ENCODE data around the gene DEFB118.
"Not testable (repeated sequence)": the region's sequence is repeated elsewhere in the genome, so short reads cannot be mapped to it uniquely, and the experiment has no call there.

DEFB118 gene, protein sequence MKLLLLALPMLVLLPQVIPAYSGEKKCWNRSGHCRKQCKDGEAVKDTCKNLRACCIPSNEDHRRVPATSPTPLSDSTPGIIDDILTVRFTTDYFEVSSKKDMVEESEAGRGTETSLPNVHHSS

DNA sequence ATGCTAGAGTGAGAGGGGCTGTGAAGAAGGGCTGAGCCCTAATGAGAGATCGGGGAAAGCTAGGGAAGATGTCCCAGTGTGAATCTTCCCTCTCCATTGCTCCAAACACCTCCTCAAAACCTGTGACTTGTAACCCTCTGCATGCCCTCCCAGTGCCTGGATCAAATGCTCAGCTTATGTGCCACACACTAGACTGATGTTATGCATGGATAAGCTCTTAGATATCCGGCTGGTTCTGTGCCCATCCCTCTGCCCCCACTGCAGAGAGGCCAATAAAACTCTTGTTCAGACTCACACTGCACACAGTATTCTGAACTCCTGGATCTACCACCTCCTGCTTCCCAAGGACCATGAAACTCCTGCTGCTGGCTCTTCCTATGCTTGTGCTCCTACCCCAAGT is at the start of gene DEFB118:
Gene DEFB118, plus strand, starts transcription at position 301 of the 400 bp plus-strand sequence. Its CDS starts 50 bp downstream, at position 351.
- no peak for DNase-seq (ENCODE audit: low read depth, low spot score)

DNA sequence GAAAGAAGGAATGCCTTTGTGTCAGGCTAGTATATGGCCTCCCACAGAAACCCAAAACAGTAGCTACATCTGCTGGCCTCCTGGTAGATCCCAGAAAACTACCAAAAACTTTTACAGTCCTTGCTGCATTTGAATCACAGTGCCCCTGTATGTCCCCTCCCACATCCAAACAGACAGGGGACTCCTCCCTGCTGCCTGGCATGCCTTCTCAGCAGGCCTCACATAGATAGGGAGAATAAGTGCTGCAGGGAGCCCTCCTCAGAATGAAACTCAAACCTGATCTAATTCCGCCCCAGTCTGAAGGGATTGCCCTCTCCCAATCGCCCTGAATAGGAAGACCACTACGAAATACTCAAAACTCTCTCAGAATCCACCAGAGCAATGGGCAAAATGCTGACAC is 45.9 kb upstream of the DEFB118 start:
- H3K27ac ChIP-seq, result no peak overlapping the region
- no peak for DNase-seq (ENCODE audit: low read depth, low spot score)

More for the DNA sequence above, at the start of gene DEFB118:
- no peak within 1 kb of the TSS for H3K27ac ChIP-seq

DNA sequence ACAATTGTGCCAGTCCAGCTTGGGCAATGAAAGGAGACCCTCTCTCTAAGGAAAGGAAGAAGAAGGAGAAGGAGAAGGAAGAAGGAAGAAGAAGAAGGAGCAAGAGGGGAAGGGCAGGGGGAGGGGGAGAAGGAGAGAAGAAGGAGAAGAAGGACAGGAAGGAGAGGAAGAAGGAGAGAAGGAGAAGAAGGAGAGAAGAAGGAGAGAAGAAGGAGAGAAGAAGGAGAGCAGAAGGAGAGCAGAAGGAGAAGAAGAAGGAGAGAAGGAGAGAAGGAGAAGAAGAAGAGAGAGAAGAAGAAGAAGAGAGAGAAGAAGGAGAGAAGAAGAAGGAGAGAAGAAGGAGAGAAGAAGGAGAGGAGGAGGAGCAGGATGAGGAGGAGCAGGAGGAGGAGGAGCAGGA is 37.5 kb upstream of the DEFB118 start:
- no peak for DNase-seq (ENCODE audit: low read depth, low spot score)
- H3K27ac ChIP-seq, result no peak overlapping the region

DNA sequence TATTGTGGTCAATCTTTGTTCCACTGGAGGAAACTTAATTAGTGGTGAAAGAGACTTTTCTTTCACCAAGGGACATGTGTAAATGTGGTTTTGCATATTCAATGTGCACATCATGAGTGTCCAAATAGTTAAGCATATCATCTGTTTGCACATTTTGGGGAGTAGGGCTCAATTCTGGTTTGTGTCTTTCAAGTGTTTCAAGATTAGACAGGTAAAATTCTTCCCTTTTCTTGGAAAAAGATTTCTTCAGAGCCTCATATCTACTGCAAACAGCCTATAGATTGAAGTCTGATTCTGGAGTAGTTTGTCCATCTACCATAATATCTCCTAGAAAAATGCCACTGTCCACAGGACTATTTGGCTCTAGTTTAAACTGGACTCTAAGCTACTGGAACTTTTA is 26.9 kb upstream of the DEFB118 start:
- DNase-seq (ENCODE audit: low read depth, low spot score), result no peak
- H3K27ac ChIP-seq, result no peak overlapping the region

DNA sequence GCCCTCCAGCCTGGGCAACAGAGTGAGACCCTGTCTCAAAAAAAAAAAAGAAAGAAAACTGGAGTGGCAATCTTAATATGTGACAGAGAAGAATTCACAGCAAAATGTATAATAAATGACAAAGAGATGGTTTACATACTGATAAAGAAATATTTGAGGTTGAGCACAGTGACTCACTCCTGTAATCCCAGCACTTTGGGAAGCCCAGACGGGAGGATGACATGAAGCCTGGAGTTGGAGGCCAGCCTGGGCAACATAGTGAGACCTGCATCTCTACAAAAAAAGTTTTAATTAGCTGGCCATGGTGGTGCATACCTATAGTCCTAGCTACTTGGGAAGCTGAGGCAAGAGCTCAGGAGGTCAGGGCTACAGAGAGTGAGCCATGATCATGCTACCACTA is 12.4 kb upstream of the DEFB118 start:
- DNase-seq (ENCODE audit: low read depth, low spot score), result no peak
- H3K27ac ChIP-seq, result no peak overlapping the region

DNA sequence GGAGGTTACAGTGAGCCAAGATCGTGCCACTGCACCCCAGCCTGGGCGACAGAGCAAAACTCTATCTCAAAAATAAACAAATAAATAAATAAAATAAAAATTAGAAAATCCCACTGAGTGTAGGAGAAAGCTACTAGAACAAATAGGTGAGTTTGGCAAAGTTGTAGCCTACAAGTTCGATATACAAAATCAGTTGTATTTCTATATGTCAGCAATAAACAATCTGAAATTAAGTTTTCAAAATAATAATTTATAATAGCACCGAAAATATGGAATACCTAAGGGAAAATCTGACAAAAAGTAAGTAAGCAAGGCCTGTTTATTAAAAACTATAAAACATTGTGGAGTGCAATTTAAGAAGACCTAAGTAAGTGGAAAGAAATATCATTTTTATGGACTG is 5.1 kb upstream of the DEFB118 start:
- DNase-seq (ENCODE audit: low read depth, low spot score), result no peak

DNA sequence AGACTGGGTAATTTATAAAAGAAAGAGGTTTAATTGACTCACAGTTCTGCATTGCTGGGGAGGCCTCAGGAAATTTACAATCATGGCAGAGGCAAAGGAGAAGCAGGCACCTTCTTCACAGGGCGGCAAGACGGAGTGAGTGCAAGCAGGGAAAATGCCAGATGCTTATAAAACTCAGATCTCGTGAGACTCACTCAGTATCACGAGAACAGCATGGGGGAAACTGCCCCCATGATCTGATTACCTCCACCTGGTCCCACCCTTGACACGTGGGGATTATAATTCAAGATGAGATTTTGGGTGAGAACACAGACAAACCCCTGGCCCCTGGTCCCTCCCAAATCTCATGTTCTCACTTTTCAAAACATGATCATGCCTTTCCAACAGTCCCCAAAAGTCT is 4.1 kb upstream of the DEFB118 start:
- not testable (repeated sequence) for H3K27ac ChIP-seq; DNase-seq (ENCODE audit: low read depth, low spot score)

More for the DNA sequence above, 5.1 kb upstream of the DEFB118 start:
- H3K27ac ChIP-seq, result no peak overlapping the region

DNA sequence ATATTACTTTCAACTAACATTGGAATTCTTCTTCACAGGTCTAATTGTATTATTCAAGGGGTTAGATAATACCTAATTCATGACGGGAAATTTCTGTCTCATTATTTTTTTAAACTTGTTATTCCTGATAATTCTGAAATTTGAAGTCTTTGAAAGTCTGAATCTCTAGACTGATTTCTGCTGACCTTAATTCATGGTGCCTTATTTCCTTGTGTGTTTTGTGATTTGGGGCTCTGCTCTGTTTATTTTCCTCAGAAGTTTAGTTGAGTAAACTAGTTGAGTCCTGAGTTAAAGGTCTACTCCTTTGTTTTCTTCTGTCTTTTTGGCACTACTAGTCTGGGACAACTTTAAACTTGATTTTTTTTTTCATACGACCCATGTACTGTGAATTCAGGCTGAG is 5.9 kb downstream of the DEFB118 start:
- DNase-seq (ENCODE audit: low read depth, low spot score), result no peak
- H3K27ac ChIP-seq, result no peak overlapping the region

DNA sequence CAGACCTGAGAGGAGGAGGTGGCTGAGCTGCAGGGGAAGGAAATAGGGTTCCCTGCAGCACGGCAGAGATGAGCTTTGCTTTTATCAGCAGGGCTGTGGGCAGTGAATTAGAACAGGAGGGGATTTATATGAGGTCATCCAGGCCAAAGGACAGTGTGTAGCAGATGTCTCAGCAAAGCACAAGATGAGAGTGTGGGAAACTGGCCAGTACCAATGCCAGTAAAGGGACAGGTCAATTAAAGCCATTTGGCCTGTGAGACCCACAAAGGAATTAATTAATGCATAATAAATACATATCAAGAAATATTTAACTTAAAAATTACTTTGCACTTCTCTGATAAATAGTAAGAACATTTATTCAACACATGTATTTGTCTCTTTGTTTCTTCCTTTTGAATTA is 22.1 kb downstream of the DEFB118 start, which contains the start of gene DEFB119:
Gene DEFB119, minus strand, starts transcription at position 101 of the 400 bp plus-strand sequence. CDS start 107 bp downstream, outside the sequence.
- H3K27ac ChIP-seq, result no peak within 1 kb of the TSS
- no peak for DNase-seq (ENCODE audit: low read depth, low spot score)

DNA sequence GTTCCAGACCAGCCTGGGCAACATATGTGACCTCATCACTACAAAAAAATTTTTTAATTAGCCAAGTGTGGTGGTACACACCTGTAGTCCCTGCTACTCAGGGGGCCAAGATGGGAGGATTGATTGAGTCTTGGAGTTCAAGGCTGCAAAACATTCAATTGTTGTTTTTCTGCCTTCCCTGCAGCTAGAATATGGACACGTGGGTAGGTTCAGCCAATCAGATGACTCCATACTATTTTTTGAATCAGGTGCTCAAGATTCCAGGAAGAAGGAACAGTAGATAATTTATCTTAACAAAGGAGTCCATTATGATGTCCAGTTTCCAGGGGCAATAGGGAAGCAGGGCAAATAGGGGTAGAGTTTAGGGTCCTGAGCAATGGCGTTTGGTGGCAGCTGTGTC is 24.4 kb downstream of the DEFB118 start:
- H3K27ac ChIP-seq, result no peak overlapping the region
- no peak for DNase-seq (ENCODE audit: low read depth, low spot score)

DNA sequence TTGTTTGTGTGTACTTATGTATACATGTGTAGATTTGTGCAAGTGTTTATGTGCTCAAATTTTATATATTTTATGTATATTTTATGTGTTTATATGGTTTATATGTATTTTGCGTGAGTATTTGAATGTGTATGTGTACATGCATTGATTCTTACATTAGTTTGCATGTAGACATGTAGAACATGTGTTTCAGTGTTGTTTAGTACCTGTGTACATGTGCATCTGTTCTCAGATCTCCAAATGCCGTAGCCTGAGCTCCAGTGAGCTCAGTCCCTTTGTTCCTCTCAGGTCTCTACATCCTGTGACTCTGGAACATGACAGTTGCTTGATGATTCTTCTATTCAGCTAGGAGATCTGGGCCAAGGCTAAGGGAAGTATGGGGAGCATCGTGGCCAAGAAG is 26.5 kb downstream of the DEFB118 start:
- DNase-seq (ENCODE audit: low read depth, low spot score), result no peak
- H3K27ac ChIP-seq, result no peak overlapping the region

DNA sequence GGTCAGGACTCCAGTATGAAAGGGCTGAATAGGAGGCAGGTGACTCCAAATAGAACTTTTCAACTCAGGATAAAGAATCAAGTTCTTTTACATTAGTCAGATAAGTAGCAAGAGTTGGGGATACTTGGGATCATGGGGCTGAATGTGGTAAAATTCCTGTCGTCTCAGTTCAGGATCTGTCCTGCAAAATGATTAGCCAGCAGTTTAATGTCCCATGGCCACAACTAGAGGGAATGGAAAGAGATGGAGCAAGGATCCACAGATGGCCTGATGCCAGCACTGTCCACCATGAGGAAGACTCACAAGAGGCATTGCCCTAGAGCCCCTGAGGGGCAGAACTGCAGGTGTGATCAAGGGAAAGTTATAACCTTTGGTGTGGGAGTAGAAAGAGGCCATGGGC is 35.5 kb downstream of the DEFB118 start:
- H3K27ac ChIP-seq, result no peak overlapping the region
- DNase-seq (ENCODE audit: low read depth, low spot score), result no peak

DNA sequence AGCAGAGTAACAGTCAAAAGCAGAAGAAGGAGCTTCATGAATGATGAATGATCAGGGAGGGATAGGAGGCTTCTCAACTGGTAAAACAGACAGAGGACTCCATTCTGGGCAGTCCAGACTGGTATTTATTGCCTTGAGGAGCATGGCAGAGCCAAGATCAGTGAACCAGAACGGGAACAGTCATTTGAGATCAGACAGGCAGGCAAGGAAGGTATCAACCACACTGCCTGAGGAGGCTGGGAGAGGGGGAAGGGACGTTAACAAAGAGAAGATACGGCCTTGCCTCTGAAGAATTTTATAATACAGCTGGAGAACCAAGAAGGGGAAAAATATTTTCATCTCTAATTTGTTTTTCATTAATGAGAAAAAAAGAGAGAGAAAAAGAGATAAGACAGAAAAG is 37.7 kb downstream of the DEFB118 start, which contains the start of gene DEFB121:
Gene DEFB121, minus strand, starts transcription at position 101 of the 400 bp plus-strand sequence. Its CDS starts 63 bp downstream, at position 38.
- DNase-seq (ENCODE audit: low read depth, low spot score), result no peak
- no peak within 1 kb of the TSS for H3K27ac ChIP-seq

DNA sequence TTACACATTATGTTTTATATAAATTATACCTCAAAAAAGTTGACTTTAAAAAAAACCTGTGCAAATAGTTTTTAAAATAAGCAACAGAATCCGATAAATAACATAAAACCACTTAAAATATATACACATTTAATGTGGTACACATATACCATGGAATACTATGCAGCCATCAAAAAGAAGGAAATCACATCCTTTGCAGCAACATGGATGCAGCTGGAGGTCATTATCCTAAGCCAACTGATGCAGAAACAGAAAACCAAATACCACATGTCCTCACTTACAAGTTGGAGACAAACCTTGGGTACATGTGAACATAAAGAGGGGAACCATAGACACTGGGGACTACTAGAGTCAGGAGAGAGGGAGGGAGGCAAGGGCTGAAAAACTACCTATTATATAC is 41.6 kb downstream of the DEFB118 start:
- DNase-seq (ENCODE audit: low read depth, low spot score), result no peak
- no peak overlapping the region for H3K27ac ChIP-seq

DNA sequence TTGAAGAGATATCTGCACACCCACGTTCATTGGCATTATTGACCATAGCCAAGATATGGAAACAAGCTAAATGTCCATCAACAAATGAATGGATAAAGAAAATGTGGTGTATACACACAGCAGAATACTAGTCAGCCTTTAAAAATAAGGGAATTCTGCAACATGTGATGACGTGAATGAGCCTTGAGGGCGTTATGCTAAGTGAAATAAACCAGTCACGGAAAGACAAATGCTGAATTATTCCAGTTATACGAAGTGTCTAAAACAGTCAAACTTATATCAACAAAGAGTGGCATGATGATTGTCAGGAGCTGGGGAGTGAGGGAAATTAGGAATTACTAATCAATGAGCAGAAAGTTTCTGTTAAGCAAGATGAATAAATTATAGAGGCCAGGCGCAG is 46.0 kb downstream of the DEFB118 start:
- H3K27ac ChIP-seq, result no peak overlapping the region
- no peak for DNase-seq (ENCODE audit: low read depth, low spot score)

DNA sequence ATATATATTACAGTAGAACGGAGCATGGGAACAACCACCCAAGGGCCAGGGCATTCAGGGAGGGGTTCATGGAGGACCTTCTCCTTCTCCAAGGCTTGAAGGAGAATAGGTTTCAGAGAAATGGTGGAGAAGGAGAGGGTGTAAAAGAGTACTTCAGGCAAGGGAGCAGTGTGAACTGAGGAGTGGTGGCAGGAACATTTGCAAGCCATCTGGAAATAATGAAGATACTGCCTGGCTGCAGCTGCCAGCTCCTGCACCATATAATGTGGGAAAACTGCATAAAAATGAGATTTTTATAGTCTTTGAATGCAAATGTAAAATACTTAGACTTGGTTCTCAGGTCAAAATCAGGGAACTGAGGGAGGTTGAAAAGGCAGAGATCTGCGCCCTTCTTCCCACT is 47.3 kb downstream of the DEFB118 start:
- no peak for DNase-seq (ENCODE audit: low read depth, low spot score)
- H3K27ac ChIP-seq, result no peak overlapping the region

DNA sequence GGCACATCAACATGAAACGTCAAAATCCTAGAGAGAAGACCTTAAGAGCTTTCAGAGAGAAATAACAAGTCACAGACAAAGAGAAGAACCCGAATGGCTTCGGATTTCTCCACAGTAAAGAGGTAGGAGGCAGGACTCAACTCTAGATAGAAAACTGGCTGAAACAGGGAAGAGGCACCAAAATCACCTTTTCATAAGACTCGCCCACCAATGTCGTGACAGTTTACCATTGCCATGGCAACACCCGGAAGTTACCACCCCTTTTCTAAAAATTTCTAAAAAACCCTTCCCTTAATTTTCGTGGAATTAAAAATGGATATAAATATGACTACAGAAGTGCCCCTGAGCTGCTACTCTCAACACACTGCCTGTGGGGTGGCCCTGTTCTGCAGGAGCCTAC is 49.9 kb downstream of the DEFB118 start:
- H3K27ac ChIP-seq, result no peak overlapping the region
- no peak for DNase-seq (ENCODE audit: low read depth, low spot score)
